ENCODE data around the gene KRT5.
"Not testable (repeated sequence)": the region's sequence is repeated elsewhere in the genome, so short reads cannot be mapped to it uniquely, and the experiment has no call there.

The KRT5 gene

DNA sequence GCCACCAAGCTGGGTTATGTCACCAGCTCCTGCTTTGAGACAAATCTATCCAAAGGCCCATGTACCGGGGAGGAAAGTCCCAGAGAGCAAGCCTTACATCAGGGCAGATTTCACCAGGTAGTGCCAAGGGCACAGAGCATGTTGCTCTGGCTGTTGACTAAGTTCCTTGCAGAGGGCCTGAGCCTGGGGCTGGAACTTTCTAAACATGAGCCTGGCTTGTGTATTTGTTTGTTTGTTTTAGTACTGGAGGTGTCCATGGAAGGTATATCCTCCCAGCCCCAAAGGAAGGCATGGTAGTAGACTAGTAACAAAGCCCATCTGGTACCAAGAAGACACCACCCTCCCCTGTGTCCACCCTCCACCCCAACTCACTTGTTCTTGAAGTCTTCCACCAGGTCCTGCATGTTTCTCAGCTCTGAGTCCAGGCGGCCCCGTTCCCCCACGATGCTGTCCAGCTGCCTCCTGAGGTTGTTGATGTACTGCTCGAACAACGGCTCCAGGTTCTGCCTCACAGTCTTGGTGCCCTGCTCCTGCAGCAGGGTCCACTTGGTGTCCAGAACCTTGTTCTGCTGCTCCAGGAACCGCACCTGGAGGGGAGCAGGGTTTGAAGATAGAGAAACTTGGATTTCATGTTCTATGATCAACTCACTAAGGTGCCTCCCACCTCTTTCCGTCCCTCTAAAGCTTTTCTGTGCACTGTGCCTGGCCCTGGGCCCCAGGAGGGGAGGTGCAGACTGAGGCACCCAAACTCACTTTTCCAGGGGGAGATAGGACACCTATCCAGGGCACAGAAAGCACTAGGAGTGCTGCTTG, 1.4 kb downstream of the KRT5 start:
- no peak for FAIRE-seq

DNA sequence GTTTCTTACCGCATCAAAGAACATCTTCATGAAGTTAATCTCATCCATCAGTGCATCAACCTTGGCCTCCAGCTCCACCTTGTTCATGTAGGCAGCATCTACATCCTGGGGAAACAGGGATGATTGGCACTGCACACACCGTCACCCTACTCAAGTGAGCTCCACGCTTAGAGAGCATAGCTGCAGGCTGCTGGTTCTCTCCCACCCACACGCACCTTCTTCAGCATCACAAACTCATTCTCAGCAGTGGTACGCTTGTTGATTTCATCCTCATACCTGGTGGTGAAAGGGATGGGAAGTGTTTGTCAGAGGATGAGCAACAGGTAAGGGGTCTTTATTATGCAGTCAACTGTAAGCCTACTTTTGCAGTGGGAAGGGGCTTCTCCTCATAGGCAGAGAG, 2.3 kb downstream of the KRT5 start:
- no peak for FAIRE-seq

DNA sequence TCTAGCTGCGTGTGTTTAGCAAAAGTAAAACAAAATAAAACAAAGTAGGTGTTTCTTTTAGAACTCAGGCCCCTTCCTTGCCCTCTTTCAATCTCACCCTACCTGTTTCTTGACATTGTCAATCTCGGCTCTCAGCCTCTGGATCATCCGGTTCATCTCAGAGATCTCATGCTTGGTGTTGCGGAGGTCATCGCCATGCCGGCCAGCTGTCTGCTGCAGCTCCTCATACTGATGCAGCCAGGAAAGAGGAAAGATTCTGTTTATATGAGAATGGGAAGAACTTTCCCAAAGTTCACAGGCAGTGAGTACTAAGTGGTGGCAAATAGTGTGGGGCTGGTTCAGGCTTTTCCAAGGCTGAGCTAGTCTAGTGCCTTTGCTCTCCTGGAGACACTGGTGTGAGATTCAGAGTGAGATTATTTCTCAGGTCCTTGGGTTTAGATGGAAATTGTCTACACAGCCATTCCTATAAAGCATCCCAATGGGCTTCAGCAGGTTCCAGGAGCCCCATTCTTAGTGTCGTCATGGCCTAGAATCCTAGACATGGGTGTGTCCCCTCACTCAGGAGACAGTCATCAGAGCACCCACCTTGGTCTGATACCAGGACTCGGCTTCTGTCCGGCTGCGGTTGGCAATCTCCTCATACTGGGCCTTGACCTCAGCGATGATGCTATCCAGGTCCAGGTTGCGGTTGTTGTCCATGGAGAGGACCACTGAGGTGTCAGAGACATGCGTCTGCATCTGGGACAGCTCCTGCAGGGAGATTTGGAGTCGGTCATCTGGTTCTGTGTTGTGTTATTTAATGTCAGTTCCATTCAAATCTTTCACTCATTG, 3.0 kb downstream of the KRT5 start:
- no peak for FAIRE-seq

DNA sequence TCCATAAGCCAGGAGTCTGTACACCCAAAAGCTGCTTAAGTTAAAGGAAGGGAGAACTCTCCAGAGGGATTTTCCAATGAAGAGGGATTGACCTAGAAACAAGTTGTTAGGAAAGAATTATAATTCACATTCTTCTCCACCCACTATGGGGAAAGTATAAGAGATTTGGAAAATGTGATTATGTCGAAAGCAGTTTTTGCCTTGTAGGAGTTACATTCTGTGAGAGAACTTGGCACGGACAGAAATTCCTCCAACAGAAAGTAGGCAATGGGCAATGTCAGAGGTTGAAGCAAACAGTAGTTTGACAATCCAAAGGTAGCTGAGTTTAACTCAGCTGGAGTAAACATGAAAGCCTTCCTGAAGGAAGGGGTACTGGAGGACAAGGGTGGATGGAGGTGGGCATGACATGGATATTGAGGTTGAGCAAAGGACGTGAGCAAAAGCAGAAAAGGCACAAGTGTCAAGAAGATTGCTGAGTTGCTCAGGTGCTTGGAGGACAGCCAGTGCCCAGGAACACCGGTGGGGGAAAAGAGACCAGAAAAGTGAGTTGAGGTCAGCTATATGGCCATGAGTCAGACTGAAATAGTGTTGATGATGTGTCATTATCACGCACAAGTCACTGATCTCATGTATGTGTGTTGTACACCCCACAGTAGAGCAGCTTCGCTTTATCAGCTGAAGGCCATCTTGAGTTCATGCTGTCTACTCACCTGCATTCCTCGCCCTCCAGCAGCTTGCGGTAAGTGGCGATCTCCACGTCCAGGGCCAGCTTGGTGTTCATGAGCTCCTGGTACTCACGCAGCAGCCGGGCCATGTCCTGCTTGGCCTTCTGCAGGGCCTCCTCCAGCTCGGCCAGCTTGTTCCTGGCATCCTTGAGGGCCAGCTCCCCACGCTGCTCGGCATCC, 4.0 kb downstream of the KRT5 start:
- FAIRE-seq: no peak

DNA sequence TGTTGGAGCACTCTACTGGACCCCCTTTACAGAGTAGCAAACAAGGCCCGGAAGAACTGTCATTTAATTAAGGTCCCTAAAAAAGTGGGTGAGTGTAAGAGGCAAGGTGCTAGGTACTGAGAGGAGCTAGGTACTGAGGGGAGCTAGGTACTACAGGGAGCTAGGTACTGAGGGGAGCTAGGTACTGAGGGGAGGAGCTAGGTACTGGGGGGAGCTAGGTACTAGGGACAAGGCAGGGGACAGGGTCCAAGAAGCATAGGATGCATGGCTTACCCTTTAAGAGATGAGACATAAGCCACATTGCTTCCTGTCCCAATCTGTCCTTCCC, 4.9 kb downstream of the KRT5 start:
- FAIRE-seq: no peak

DNA sequence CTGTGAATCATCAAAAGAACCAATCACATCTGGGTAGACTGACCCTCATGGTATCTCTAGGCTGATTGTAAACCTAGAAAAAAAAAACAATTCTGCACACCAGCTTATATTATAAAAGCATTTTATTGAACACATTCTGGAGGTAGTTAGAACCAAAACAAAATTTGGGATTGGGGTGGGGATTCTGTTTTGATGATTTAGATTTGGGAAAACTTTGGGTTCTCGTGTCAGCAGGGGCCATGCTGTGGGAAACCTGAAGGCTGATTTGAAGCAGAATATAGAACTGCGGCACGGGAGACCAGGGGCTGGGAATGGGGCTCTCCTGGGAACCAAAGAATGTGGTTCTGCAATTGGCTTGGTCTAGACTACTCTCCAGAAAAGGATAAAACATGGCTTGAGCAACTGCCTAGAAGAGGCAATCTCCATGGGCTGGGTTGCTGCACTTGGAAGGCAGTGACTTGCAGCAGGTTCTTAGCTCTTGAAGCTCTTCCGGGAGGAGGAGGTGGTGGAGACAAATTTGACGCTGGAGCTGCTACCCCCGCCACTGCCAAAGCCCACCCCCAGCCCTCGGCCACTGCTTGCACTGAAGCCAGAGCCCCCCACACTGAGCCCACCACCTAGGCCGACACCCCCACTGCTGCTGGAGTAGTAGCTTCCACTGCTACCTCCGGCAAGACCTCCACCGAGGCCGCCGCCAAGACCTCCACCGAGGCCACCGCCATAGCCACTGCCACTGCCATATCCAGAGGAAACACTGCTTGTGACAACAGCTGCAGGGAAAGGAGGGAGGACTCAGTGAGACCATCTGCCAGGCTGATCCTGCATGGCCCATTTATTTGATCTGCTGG, 5.5 kb downstream of the KRT5 start:
- no peak for FAIRE-seq

DNA sequence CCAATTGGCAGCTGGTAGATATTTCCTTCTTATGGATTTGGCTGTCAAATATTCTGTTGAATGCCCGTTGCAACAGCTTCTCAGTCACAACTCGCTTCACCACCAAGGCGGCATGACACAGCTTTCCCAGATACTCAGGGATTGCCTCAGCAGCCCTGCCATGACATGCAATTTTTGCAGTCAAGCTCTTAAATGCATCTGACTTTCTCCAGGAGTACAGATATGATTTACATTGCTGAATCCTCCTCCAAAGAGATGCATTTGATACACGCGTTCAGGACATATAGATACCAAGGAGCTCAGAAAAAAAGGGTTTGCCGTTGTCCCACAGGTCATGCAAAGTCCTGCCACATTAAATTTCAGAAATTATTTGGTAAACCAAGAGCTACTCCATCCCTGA, 6.5 kb downstream of the KRT5 start:
- FAIRE-seq: no peak

DNA sequence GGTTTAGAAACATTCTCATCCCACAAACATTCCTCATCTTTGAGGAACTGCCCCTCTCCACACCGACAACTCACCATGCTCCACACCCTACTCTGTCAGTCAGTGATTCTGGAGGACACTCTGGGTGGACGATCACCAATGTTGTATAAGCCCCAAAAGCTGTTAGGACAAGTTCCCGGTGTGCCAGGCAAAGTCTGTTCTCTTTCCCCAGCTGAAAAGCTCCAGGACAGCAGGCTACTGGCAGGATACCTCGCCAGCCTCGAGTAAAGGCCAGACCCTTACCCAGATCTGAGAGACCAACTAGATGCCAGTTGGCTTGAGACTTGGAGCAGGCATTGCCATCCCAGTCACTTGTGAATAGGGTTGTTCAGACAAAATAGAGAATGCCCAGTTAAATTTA, 12.0 kb downstream of the KRT5 start:
- no peak for FAIRE-seq

DNA sequence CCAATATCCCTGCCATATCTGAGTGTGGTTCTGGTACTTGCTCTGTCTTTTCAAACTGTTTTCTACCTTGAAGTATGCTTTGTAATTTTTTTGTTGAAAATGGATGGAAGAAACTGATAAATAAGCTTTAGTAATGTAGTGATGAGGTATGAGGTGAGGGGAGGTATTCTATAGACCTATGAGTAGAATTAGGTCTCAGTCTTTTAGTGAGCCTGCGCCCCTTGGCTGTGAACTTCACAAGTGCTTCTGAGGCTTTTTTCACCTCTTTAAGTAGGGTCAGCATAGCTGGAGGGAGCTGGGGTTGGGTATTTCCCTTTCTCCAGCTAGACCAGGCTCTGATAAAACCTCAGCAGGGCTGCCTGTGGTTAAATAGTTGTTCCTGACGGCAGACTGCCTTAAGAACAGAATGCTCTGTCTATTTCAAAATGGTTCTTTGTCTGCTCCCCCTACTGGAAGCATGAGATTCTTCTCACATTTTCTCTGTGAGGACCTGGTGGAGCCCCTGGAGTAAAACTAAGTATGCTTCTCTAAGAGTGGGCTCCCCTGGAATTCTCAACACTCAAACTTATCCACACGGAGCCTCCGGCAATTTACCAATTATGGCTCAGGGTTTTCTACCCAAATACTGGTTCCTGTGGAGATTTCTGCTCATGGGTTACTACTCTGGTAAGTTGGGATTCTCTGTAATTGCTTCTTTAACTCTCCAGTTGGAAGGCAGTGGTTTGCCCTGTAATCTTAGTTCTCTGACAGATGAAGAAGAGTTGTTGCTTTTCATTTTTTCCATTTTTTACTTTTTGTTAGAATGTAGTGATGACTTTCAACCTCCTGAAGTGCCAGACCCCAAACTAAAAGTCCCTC, 13.1 kb downstream of the KRT5 start:
- FAIRE-seq: no peak

DNA sequence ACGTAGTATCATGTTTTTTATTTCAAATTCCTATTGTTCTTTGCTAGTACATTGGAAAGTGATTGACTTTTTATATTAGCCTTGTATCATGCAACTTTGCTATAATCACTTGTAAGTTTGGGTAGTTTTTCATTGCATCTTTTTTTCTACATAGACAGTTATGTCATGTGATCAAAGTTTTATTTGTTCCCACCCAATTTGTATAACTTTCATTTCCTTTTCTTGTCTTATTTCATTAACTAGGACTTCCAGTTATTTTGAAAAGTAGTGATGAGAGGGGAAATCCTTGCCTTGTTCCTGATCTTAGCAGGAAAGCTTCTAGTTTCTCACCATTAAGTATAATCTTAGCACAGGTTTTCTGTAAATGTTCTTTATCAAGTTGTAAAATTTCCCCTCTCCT, 17.3 kb downstream of the KRT5 start:
- no peak for FAIRE-seq

DNA sequence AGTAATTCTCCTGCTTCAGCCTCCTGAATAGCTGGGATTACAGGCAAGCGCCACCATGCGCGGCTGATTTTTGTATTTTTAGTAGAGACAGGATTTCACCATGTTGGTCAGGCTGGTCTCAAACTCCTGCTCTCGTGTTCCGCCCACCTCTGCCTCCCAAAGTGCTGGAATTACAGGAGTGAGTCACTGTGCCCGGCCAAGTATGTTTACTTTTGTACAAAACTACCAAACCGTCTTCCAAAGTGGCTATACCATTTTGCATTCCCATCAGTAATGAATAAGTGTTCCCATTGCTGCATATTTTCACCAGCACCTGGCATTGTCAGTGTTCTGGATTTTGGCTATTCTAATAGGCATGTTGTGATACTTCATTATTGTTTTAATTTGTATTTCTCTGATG, 18.7 kb downstream of the KRT5 start:
- FAIRE-seq: no peak

DNA sequence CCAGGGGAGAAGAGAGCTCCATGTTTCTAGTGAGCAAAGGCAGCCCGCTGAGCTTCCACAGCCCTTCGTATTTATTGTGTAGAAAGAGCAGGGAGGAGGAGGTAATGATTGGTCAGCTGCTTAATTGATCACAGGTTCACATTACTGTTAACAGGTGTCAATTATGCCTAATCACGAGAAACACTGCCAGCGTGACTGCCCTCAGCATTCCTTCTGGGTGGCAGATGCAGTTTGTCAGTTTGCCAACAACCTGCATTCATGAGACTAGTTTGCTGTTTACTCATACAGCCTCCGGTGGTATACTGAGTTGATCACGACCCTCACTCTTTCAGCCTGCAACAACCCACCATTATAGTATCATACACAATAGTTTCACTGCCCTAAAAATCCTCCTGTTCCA, 19.6 kb downstream of the KRT5 start:
- not testable (repeated sequence) for FAIRE-seq

DNA sequence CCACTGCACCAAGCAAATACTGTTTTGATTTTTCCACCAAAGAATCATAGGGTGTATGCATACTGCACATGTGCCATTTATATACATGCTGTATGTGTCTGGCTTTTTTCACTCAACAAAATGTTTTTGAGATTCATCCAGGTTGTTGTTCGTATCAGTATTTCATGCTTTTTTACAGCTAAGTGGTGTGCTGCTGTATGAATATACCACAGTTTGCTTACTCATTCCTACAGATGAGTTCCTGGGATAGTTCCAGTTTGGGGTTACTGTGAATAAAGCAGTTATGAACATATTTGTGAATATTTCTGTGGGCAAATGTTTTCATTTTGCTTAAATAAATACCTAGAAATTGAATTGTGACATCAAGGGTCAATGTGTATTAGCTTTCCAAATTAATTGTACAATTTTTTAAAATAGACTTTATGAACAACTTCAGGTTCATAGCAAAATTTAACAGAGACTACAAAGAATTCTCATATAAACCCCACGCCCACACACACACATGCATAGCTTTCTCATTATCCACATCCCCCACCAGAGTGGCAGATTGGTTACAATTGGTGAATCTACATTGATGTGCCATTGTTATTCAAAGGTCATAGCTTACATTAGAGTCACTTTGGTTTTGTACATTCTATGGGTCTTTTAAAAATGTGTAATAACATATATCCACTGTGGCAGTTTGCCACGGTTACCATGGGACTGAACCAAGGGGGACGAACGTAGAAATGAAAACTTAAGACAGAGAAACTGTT, 20.2 kb downstream of the KRT5 start:
- FAIRE-seq: no peak

DNA sequence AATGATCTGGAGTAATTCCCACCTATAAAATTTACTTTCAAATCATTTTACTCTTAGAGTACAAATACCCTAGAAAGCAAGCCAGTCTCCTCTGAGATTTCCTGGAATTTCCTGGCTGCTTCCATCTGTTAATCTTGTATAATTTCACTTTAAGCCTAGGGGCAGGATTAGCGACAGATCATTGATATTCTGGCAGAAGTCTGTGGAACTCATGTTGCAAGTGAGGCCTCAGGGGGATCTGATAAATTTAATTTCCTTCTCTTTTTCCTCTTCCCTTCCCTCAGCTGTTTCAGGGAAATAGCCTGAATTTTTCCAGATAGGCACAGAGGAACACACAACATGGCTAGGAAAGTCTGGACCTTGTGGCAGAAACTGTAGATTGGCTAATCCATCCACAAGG, 21.2 kb downstream of the KRT5 start:
- FAIRE-seq: no peak

DNA sequence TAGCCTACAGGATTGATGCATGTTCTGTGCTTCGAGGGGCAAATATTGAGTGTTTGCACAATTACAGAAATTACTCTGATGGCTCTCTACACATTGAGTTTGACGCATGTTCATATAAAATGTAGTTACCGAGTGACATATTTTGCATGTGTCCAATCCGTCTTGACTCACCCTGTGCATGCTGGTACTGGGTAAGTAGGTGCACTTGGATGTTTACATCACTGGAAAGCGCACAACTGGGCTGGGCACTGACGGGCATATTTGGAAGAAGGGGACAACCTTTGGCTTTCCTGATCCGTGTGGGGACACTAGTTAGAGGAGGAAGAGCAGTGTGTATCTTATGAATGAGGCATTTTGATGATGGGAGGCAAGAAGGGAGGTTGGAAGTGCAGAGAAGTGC, 22.2 kb downstream of the KRT5 start:
- FAIRE-seq: no peak

DNA sequence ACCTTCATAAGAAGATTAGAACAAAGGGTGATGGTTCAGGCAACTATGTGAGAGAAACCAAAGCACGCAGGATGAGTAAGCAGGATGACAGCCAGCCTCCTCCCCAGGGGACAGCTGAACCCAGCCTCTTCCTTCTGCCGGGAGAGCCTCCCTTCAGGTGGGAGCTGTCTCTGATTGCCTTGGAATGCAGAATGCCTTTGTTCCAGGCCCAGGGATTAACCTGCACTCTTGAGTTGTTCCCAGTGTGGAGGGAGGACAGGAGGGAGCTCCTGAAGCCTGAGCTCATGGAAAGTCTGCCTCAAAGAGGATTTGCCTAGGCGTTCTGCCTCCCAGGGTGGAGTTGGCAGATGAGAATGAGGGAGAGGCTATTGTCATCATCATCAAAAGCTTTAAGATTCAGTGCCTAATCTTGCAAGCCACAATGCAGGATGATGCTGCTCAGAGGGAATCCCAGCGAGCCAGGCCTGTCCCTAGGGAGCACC, 23.6 kb downstream of the KRT5 start:
- no peak for FAIRE-seq

DNA sequence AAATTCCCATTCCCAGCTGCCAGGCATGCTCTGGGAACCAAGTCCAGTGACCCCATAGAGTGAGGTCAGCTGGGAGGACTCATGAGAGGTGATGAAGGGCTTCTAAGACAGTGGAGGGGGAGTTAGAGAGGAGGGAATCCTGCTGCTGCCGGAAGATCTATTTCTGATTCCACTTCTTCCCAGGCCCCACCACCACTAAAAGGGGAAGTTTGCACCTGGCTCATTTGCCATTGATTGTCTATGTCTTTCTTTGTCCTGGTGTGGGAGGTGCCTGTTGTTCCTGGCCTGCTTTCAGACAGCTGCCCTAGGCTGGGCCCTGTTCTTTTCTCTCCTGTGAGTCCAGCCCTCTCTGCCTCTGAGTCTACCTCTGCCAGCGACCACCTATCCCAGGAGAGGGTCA, 24.1 kb downstream of the KRT5 start:
- no peak for FAIRE-seq

DNA sequence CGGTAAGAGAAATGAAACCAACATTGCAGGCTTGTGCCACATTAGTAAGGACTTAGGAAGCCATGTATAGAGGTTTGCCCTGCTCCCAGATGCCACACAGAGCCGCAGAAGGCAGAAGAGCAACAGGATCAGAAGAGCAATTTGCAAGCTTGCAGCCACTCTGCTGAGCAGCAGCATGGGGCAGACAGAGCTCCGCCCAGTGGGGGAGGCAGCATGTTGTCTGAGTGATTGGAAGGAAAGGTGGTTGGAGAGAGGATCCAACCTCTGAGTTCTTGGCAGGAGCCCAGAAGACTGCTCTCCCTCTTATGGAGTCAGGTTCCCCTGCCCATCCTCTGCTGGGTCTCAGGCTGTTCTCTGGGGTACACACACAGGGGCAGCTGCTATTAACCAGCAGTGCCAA, 24.8 kb downstream of the KRT5 start:
- FAIRE-seq: no peak

DNA sequence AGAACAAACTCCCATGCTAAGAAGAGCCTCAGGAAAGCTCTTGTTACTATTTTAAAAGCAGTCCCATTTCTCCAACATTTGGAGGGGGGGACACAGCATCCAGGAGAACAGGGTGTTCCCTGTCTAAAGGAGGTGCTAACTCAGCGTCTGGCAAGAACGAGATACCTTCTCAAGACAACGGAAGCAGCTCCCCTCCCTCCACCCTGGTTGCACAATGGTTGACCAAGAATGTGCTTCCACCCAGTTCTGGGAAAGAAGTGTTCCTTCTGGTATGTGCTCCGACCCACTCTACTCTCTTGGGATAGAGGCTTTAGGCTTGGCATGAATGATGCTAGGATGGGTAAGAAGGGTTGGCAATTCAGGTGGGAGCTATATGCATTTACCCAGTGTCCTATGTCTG, 25.7 kb downstream of the KRT5 start:
- FAIRE-seq: no peak

DNA sequence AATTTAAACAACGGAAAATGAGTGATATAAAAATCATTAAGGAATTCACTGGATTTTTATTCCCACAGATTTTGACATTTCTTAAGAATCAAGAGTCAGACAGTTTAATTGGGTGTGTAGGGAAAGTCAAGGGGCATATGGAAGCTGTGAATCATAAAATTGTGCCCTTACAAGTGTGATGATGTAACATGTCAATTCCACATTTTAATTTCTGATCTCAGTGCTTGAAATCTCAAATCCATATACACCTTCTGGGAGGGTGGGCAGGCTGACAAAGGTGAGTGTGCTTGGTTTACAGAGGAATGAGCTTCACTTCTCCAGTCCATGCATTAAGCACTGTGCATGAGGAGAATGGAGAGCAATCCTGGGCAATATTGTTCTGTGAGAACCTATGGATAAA, 26.1 kb downstream of the KRT5 start:
- FAIRE-seq: no peak

DNA sequence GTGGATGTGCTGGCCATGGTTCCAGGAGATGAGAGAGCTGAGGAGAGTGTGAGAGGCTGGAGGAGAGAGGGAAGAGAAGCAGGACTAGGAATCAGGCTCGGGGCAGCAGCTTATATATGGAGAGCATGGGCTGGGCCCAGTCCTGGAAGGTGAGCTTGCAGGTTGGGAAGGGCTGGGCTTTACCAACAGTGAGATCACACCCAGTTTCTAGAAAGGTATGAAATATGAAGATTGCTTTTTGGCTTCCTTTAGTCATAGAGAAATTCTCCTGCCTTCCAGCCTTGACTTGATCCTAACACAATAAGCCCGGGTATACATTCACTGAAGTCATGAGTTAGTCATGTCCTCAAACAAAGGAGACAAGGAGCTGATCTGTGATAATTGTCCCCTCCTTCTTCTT, 27.0 kb downstream of the KRT5 start, which contains the start of gene KRT6A:
Gene KRT6A, minus strand, starts transcription at position 86 of the 400 bp plus-strand sequence. Its CDS starts 69 bp downstream, at position 17.
- no peak for FAIRE-seq
